BLaER1 treated with 17β-estradiol and CSF1 and Interleukin-3, amounts not matched to agents 10 nM and 100 nM (cell line): ENCODE results near the gene TOX2.

Experiments used
- H3K27ac ChIP-seq, 11 experiments: shearing (Covaris generic); formaldehyde crosslinking; 2 replicates each; pipeline ENCODE4 v1.8.1; 2022
- H3K27me3 ChIP-seq, 11 experiments: shearing (Covaris generic); formaldehyde crosslinking; 2 replicates each; pipeline ENCODE4 v1.8.1; 2022
- H3K36me3 ChIP-seq, 11 experiments: shearing (Covaris generic); formaldehyde crosslinking; 2 replicates each; pipeline ENCODE4 v1.8.1; 2022
- H3K4me1 ChIP-seq, 10 experiments: shearing (Covaris generic); formaldehyde crosslinking; 2 replicates each; pipeline ENCODE4 v1.8.1; 2022
- H3K4me2 ChIP-seq, 11 experiments: shearing (Covaris generic); formaldehyde crosslinking; 2 replicates each; pipeline ENCODE4 v1.8.1; 2022
- H3K4me3 ChIP-seq, 10 experiments: shearing (Covaris generic); formaldehyde crosslinking; 2 replicates each; pipeline ENCODE4 v1.8.1; 2022
- H3K9ac ChIP-seq, 11 experiments: shearing (Covaris generic); formaldehyde crosslinking; 2 replicates each; pipeline ENCODE4 v1.8.1; 2022
- H3K9me3 ChIP-seq, 11 experiments: shearing (Covaris generic); formaldehyde crosslinking; replicated peaks in 1 of 11; 2 replicates each; pipeline ENCODE4 v1.8.1; 2022
- H4K20me1 ChIP-seq, 11 experiments: shearing (Covaris generic); formaldehyde crosslinking; 2 replicates each; pipeline ENCODE4 v1.8.1; 2022
- Cebpa-rat ChIP-seq, 11 experiments: shearing (Covaris generic); IDR thresholded peaks; 2 replicates each; pipeline ENCODE4 v1.8.1; 2022

The TOX2 gene

DNA sequence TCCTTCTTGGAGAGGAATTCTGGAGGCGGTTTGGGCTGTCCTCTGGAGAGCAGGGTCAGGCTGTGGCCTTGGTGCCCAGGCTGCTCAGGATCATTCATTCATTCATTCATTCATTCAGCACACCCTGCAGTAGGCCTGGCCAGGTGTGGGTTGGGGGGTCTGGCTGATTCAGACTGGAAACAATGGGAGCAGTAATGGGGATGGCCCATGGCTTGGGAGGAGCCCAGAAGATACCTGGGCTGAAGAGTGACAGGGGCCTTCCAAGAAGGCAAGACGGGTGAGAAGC, 31.5 kb downstream of the TOX2 start:
- Histone ChIP-seq H3K27ac (no peak overlapping the region), H3K9ac (no peak overlapping the region), H3K4me1 (peaks cover 91 to 100% (median 99%) of the 10 kb centered on the region in 10 experiments), H4K20me1 (peaks cover 0 to 26% (median 0%) of the 10 kb centered on the region in 11 experiments; a peak in 4 of 22 replicates), H3K36me3 (no peaks in the 10 kb centered on the region), H3K9me3 (no peaks in the 10 kb centered on the region), H3K4me3 (no peak overlapping the region), H3K27me3 (peaks cover 0 to 19% (median 11%) of the 10 kb centered on the region in 11 experiments; a peak in 10 of 22 replicates), H3K4me2 (peak overlapping the region; percentile 2 to 97 (median 86); a peak in 18 of 22 replicates)
- no peak for TF ChIP-seq Cebpa-rat (IDR thresholded peaks at IDR 0.05)

DNA sequence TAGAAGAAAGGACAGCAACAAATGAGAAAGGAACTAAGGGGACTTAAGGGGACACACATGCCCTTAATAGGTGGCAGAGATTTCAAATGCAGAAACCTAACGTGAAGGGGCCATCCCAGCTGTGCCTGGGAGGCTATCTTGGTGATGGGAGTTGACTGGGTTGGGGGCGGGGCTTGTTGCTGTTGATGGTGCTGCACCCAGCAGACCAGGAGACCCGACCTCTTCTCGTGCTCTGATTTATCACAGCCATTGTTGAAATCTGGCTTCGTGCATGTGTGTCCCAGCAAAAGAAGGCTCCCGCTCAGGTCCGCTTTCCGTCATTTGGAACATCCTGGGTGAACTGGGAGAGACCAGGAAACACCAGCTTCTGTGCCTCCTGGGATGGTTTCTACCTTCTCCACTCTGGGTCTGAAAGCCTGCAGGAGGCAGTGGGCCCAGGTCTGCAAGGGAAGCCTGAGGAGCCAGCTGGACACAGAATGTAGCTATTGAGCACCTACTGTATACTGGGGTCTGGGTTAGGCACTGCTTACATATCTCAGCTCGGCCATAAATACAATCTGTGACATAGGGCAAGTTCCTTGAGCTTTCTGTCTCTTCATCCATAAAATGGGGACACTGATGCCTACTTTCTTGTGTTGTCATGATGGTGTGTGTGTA, 32.1 kb downstream of the TOX2 start:
- Histone ChIP-seq H3K4me2 (peak overlapping the region; percentile 24 to 97 (median 91)), H3K27me3 (peaks cover 0 to 19% (median 11%) of the 10 kb centered on the region in 11 experiments; a peak in 10 of 22 replicates), H3K4me1 (peaks cover 91 to 100% (median 99%) of the 10 kb centered on the region in 10 experiments), H3K9ac (no peak overlapping the region), H3K9me3 (no peaks in the 10 kb centered on the region), H3K36me3 (no peaks in the 10 kb centered on the region), H3K27ac (no peak overlapping the region), H3K4me3 (no peak overlapping the region), H4K20me1 (peaks cover 0 to 26% (median 0%) of the 10 kb centered on the region in 11 experiments; a peak in 4 of 22 replicates)
- no peak for TF ChIP-seq Cebpa-rat (IDR thresholded peaks at IDR 0.05)

DNA sequence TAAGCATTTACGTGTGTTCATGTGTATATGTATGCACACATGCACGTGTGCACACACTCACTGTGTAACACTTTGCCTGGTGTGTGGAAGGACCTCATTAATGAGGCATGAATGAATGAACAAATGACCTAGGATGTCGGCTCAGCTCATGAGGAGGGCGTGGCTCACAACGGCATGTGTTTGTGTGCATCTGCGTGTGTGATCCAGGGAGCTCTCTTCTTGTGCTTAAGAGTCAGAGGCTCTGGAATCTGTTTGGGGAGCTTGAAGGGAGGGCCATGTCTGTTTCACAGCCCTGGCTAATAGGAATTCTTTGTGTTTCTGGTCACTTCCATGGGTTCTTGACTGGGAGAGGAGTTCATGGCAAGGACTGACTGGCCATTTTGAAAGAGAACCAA, 32.7 kb downstream of the TOX2 start:
- H3K9ac ChIP-seq: no peak overlapping the region
- peaks cover 91 to 100% (median 99%) of the 10 kb centered on the region in 10 experiments for H3K4me1 ChIP-seq
- H3K9me3 ChIP-seq: no peaks in the 10 kb centered on the region
- no peaks in the 10 kb centered on the region for H3K36me3 ChIP-seq
- H3K4me2 ChIP-seq: peak overlapping the region; percentile 86 to 97 (median 91)
- no peak for TF ChIP-seq Cebpa-rat (IDR thresholded peaks at IDR 0.05)
- peaks cover 0 to 23% (median 13%) of the 10 kb centered on the region in 11 experiments; a peak in 10 of 22 replicates for H3K27me3 ChIP-seq
- peaks cover 0 to 26% (median 0%) of the 10 kb centered on the region in 11 experiments; a peak in 4 of 22 replicates for H4K20me1 ChIP-seq
- no peak overlapping the region for H3K27ac ChIP-seq
- no peak overlapping the region for H3K4me3 ChIP-seq

DNA sequence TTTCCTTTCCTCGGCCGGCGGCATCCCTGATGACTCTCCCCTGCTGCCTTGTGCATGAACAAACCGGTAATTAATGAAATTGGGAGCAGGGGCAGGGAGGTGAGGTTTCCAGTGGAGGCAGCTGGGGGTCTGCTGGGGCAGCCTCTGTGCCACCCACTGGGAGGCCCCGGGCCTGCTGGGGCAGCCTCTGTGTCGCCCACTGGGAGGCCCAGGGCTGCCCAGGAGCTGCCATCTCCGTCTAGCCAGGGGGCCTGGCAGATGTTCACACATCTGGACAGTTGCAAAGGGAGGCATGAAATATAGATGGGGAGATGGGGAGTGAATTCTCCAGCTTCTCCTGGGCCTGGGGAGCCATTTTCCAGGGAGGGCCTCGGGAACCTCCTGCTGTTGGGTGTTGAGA, 33.8 kb downstream of the TOX2 start:
- Histone ChIP-seq H3K9ac (peak overlapping the region in 1 of 11 experiments; percentile 3; a peak in 2 of 22 replicates), H3K36me3 (no peaks in the 10 kb centered on the region), H3K4me3 (no peak overlapping the region; a peak in 1 of 20 replicates), H3K27ac (peak overlapping the region in 2 of 11 experiments; percentile 49 to 67; a peak in 4 of 22 replicates), H3K9me3 (no peaks in the 10 kb centered on the region), H3K27me3 (peaks cover 0 to 33% (median 16%) of the 10 kb centered on the region in 11 experiments; a peak in 13 of 22 replicates), H4K20me1 (peaks cover 0 to 26% (median 0%) of the 10 kb centered on the region in 11 experiments; a peak in 4 of 22 replicates), H3K4me2 (peak overlapping the region; percentile 86 to 97 (median 91)), H3K4me1 (peaks cover 91 to 100% (median 99%) of the 10 kb centered on the region in 10 experiments)
- TF ChIP-seq Cebpa-rat (IDR thresholded peaks at IDR 0.05): no peak

DNA sequence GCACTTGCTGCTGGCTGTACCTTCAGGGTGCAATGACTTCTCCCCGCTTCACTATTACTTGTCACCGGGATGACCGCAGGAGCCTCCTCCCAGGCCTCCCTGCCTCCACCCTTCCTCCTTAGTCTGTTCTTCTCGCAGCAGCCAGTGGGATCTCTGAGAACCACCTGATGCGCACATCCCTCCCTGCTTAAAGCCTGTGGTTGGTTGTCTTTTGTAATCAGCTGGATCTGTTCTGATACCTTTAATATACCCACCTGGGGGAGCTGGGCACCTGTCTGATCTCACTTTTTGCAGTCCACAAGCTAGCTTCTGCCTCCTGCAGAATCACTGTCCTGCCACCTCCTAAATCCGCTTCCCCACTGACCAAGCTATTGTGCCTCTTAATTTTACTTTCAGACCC, 34.6 kb downstream of the TOX2 start:
- H3K9ac ChIP-seq: peak overlapping the region in 4 of 11 experiments; percentile 3 to 50 (median 40); a peak in 8 of 22 replicates
- H3K4me2 ChIP-seq: peak overlapping the region; percentile 86 to 97 (median 91)
- peak overlapping the region in 6 of 11 experiments; percentile 13 to 67 (median 47); a peak in 9 of 22 replicates for H3K27ac ChIP-seq
- H3K4me1 ChIP-seq: peaks cover 99 to 100% (median 100%) of the 10 kb centered on the region in 10 experiments
- peak overlapping the region in 1 of 10 experiments; percentile 12; a peak in 1 of 20 replicates for H3K4me3 ChIP-seq
- H4K20me1 ChIP-seq: peaks cover 0 to 27% (median 0%) of the 10 kb centered on the region in 11 experiments; a peak in 5 of 22 replicates
- no peak for TF ChIP-seq Cebpa-rat (IDR thresholded peaks at IDR 0.05)
- H3K9me3 ChIP-seq: no peaks in the 10 kb centered on the region
- no peaks in the 10 kb centered on the region for H3K36me3 ChIP-seq
- peaks cover 0 to 36% (median 19%) of the 10 kb centered on the region in 11 experiments; a peak in 14 of 22 replicates for H3K27me3 ChIP-seq

DNA sequence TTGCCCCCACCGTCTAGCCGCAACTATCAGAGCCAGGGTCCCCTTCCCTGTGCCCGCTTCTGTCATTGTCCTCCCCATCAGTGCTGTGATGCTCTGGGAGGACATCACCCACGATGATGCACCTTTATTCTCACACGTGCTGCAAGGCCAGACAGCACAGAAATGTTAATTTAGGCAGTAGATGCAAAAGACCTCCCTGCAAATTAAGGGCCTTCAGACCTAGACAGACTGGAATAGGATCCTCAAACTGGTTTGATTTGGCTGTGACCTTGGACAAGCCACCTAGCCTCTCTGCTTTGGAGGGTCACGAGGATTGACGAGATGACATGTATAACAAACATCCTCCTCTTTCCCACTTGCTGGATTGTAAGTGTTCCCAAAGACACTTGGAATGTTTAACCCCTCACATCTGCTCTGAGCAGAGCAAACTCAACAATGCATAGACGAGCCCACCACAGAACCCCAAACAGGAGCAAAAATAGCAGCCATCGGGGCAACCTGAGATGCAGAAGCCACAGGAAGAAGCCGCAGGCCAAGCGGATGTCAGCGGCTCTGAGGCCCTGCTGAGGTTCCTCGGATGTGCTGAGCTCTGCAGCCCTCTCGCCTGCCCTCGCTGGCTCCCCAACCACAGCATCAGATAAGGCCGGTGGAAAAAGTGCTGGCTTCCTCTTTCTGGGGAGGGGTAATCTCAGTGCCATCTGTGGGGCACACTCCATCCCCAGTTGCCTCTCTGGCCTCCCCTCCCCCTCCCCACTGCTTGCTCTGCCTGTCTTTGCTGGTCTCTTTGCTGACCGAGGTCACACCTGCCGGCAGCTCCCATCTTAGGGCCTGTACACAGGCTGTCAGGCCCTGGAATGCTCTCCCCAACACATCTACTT, 35.3 kb downstream of the TOX2 start:
- peaks cover 0 to 34% (median 0%) of the 10 kb centered on the region in 11 experiments; a peak in 5 of 22 replicates for H4K20me1 ChIP-seq
- peaks cover 0 to 36% (median 22%) of the 10 kb centered on the region in 11 experiments; a peak in 14 of 22 replicates for H3K27me3 ChIP-seq
- no peak for TF ChIP-seq Cebpa-rat (IDR thresholded peaks at IDR 0.05)
- H3K36me3 ChIP-seq: no peaks in the 10 kb centered on the region
- H3K4me1 ChIP-seq: peaks cover 99 to 100% (median 100%) of the 10 kb centered on the region in 10 experiments
- peak overlapping the region; percentile 86 to 97 (median 91) for H3K4me2 ChIP-seq
- H3K4me3 ChIP-seq: peak overlapping the region in 1 of 10 experiments; percentile 12; a peak in 3 of 20 replicates
- H3K9me3 ChIP-seq: no peaks in the 10 kb centered on the region
- peak overlapping the region in 7 of 11 experiments; percentile 11 to 50 (median 33); a peak in 10 of 22 replicates for H3K9ac ChIP-seq
- peak overlapping the region in 10 of 11 experiments; percentile 14 to 67 (median 46); a peak in 15 of 22 replicates for H3K27ac ChIP-seq

GRCh38 chr20:43953919-43954592, 39.4 kb downstream of the TOX2 start:
- no peak for TF ChIP-seq Cebpa-rat (IDR thresholded peaks at IDR 0.05)
- Histone ChIP-seq H3K4me2 (peak overlapping the region; percentile 86 to 97 (median 91)), H3K4me1 (peaks cover 87 to 99% (median 93%) of the 10 kb centered on the region in 10 experiments), H3K4me3 (peak overlapping the region in 2 of 10 experiments; percentile 15 to 24; a peak in 1 of 20 replicates), H3K27me3 (peaks cover 0 to 20% (median 11%) of the 10 kb centered on the region in 11 experiments; a peak in 7 of 22 replicates), H3K36me3 (no peaks in the 10 kb centered on the region), H3K9ac (peak overlapping the region in 6 of 11 experiments; percentile 36 to 58 (median 46); a peak in 9 of 22 replicates), H4K20me1 (peaks cover 0 to 26% (median 0%) of the 10 kb centered on the region in 11 experiments; a peak in 5 of 22 replicates), H3K27ac (peak overlapping the region in 9 of 11 experiments; percentile 50 to 69 (median 62); a peak in 12 of 22 replicates), H3K9me3 (peaks cover 0 to 6% (median 0%) of the 10 kb centered on the region in 11 experiments; a peak in 3 of 22 replicates)

- H3K9ac ChIP-seq: peak overlapping the region in 9 of 11 experiments; percentile 21 to 59 (median 50); a peak in 14 of 22 replicates
- H3K36me3 ChIP-seq: no peaks in the 10 kb centered on the region
- no peak for TF ChIP-seq Cebpa-rat (IDR thresholded peaks at IDR 0.05)
- H3K27ac ChIP-seq: peak overlapping the region in 9 of 11 experiments; percentile 50 to 69 (median 62); a peak in 18 of 22 replicates
- H3K27me3 ChIP-seq: peaks cover 0 to 17% (median 10%) of the 10 kb centered on the region in 11 experiments; a peak in 7 of 22 replicates
- peak overlapping the region; percentile 86 to 97 (median 91) for H3K4me2 ChIP-seq
- peaks cover 0 to 20% (median 0%) of the 10 kb centered on the region in 11 experiments; a peak in 5 of 22 replicates for H4K20me1 ChIP-seq
- H3K4me1 ChIP-seq: peaks cover 87 to 99% (median 93%) of the 10 kb centered on the region in 10 experiments
- H3K9me3 ChIP-seq: peaks cover 0 to 6% (median 0%) of the 10 kb centered on the region in 11 experiments; a peak in 3 of 22 replicates
- H3K4me3 ChIP-seq: peak overlapping the region in 4 of 10 experiments; percentile 2 to 24 (median 18); a peak in 4 of 20 replicates
Measured at GRCh38 chr20:43954704-43955061, 40.0 kb downstream of the TOX2 start.
